Measurements from ENCODE around the gene POMC. TPM values are rescaled to one million over a fixed set of nuclear protein-coding genes. Genes with fewer than 3 reads are reported as not detected.

The POMC gene
- total and polyA plus RNA-seq, 9 donors = 2.4 to 6.8 (median 3.4) TPM

GRCh38 chr2:25125976-25126375 is 42.4 kb downstream of the POMC start:
- H3K9me3 ChIP-seq (replicated peaks; ENCODE audit: control insufficient read depth, low read depth, low read length) = no peaks in the 10 kb centered on the region
- peak; percentile 32 for DNase-seq
- no peak overlapping the region for H3K27ac ChIP-seq (ENCODE audit: low read length)
- WGBS (ENCODE audit: insufficient coverage) = 50% methylated on average over 3 of the region's 4 CpGs
- peaks cover 4% of the 10 kb centered on the region for H3K36me3 ChIP-seq (ENCODE audit: control insufficient read depth, insufficient read depth, low read length)
- no peak overlapping the region for H3K4me3 ChIP-seq (ENCODE audit: low read length)
- peaks cover 3% of the 10 kb centered on the region for H3K4me1 ChIP-seq (ENCODE audit: control insufficient read depth, insufficient read depth, low read length)
- peaks cover 2% of the 10 kb centered on the region for H3K27me3 ChIP-seq (ENCODE audit: control insufficient read depth, insufficient read depth, low read length)

DNA sequence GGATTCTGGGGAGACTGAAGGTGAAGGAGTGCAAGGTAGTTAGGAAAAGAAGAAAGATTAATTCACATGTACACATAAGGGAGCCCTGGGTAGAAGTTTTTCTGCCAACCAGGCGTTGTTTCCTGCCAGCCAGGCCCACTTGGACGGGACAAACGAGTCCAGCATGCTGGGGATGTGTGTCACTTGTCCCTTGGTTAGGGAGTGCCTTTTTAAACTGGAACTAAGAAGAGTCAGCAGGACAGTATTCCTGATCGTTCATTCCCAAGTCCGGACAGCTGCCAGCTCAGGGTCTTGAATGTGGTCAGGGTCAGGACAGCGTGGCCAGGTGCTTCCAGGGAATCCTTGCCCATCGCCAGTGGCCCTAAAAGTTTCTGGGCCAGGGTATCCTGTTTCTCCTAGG is 43.2 kb downstream of the POMC start:
- 86% methylated on average over 6 of the region's 7 CpGs for WGBS (ENCODE audit: insufficient coverage)
- H3K4me1 ChIP-seq (ENCODE audit: control insufficient read depth, insufficient read depth, low read length) = peaks cover 3% of the 10 kb centered on the region

DNA sequence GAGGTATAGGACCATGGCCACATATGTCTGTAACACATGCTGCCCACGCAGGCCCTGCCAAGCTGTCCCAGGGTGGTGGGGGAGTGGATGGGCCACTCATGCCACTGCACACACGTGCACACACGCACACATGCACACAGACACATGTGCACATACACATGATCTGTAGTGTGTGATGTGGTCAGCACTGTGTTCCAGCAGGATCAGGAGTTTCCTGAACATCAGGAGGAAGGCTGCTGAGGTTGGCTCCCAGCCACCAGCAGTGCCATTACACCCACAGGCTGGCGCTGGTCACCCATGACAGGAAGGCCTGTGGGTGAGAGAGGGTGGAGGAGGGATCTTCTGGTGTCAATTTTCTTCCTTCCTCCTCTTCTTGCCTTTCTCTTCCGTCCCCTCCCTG is 44.7 kb downstream of the POMC start:
- no CpG with 5 or more reads among the region's 5 CpGs for WGBS (ENCODE audit: insufficient coverage)
- H3K27ac ChIP-seq (ENCODE audit: low read length) = no peak overlapping the region
- H3K4me1 ChIP-seq (ENCODE audit: control insufficient read depth, insufficient read depth, low read length) = no peaks in the 10 kb centered on the region
- no peak for DNase-seq
- no peaks in the 10 kb centered on the region for H3K27me3 ChIP-seq (ENCODE audit: control insufficient read depth, insufficient read depth, low read length)
- peaks cover 4% of the 10 kb centered on the region for H3K36me3 ChIP-seq (ENCODE audit: control insufficient read depth, insufficient read depth, low read length)
- no peaks in the 10 kb centered on the region for H3K9me3 ChIP-seq (replicated peaks; ENCODE audit: control insufficient read depth, low read depth, low read length)
- H3K4me3 ChIP-seq (ENCODE audit: low read length) = no peak overlapping the region

More for the DNA sequence above, 43.2 kb downstream of the POMC start:
- DNase-seq = no peak
- Histone ChIP-seq H3K27ac (ENCODE audit: low read length) (no peak overlapping the region), H3K36me3 (ENCODE audit: control insufficient read depth, insufficient read depth, low read length) (peaks cover 4% of the 10 kb centered on the region), H3K4me3 (ENCODE audit: low read length) (no peak overlapping the region), H3K9me3 (replicated peaks; ENCODE audit: control insufficient read depth, low read depth, low read length) (no peaks in the 10 kb centered on the region), H3K27me3 (ENCODE audit: control insufficient read depth, insufficient read depth, low read length) (no peaks in the 10 kb centered on the region)

DNA sequence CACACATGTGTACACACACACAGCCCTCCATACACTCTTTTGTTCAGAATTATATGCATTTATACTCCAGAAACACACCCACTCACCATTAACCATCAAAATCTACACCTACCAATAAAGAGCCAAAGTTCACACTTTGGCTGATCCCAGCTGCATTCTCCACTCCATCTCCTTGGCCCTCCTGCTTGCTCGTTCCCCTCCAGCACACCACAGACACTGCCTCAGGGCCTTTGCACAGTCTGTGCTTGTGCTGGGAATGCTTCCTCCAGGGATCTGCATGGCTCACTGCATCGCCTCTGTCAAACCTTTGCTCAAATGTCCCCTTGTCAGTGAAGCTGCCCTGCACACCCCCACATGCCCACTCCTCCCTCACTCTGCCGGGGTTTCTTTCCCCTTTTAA is 46.0 kb downstream of the POMC start:
- Histone ChIP-seq H3K36me3 (ENCODE audit: control insufficient read depth, insufficient read depth, low read length) (peaks cover 4% of the 10 kb centered on the region), H3K27me3 (ENCODE audit: control insufficient read depth, insufficient read depth, low read length) (no peaks in the 10 kb centered on the region), H3K9me3 (replicated peaks; ENCODE audit: control insufficient read depth, low read depth, low read length) (no peaks in the 10 kb centered on the region), H3K4me1 (ENCODE audit: control insufficient read depth, insufficient read depth, low read length) (no peaks in the 10 kb centered on the region), H3K4me3 (ENCODE audit: low read length) (no peak overlapping the region), H3K27ac (ENCODE audit: low read length) (no peak overlapping the region)
- WGBS (ENCODE audit: insufficient coverage) = 92% methylated on average over 3 of the region's 3 CpGs
- no peak for DNase-seq

GRCh38 chr2:25119263-25119662 is 49.1 kb downstream of the POMC start:
- no peak overlapping the region for H3K27ac ChIP-seq (ENCODE audit: low read length)
- no peaks in the 10 kb centered on the region for H3K4me1 ChIP-seq (ENCODE audit: control insufficient read depth, insufficient read depth, low read length)
- H3K27me3 ChIP-seq (ENCODE audit: control insufficient read depth, insufficient read depth, low read length) = no peaks in the 10 kb centered on the region
- H3K36me3 ChIP-seq (ENCODE audit: control insufficient read depth, insufficient read depth, low read length) = peaks cover 4% of the 10 kb centered on the region
- no peaks in the 10 kb centered on the region for H3K9me3 ChIP-seq (replicated peaks; ENCODE audit: control insufficient read depth, low read depth, low read length)
- no peak for DNase-seq
- H3K4me3 ChIP-seq (ENCODE audit: low read length) = no peak overlapping the region
- WGBS (ENCODE audit: insufficient coverage) = 86% methylated on average over 8 of the region's 11 CpGs

DNA sequence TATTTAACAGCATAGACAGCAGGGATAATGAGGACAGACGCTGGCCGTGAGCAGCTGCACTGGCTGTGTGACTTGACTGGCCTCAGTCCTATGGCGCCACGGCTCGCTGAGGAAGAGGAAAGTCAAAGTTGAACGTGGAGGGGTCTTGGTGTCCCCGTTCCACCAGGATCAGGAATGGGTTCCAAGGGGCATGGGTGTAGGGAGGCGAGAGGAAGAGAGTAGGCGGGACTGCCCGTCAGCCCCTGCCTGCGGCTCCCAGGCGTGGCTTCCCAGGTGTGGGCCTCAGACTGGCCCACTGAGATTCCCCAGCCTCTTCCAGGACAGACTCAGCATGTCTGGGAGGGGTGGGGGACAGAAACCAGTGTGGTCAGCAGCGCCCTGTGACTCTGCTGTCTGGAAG is 51.4 kb downstream of the POMC start:
- Histone ChIP-seq H3K27ac (ENCODE audit: low read length) (no peak overlapping the region), H3K4me1 (ENCODE audit: control insufficient read depth, insufficient read depth, low read length) (no peaks in the 10 kb centered on the region), H3K9me3 (replicated peaks; ENCODE audit: control insufficient read depth, low read depth, low read length) (no peaks in the 10 kb centered on the region), H3K27me3 (ENCODE audit: control insufficient read depth, insufficient read depth, low read length) (no peaks in the 10 kb centered on the region), H3K4me3 (ENCODE audit: low read length) (no peak overlapping the region), H3K36me3 (ENCODE audit: control insufficient read depth, insufficient read depth, low read length) (no peaks in the 10 kb centered on the region)
- DNase-seq = no peak
- 86% methylated on average over 11 of the region's 13 CpGs for WGBS (ENCODE audit: insufficient coverage)

GRCh38 chr2:25115902-25116301 is 52.5 kb downstream of the POMC start:
- no peak overlapping the region for H3K4me3 ChIP-seq (ENCODE audit: low read length)
- no peaks in the 10 kb centered on the region for H3K36me3 ChIP-seq (ENCODE audit: control insufficient read depth, insufficient read depth, low read length)
- WGBS (ENCODE audit: insufficient coverage) = 50% methylated on average over 1 of the region's 4 CpGs
- no peak for DNase-seq
- no peaks in the 10 kb centered on the region for H3K27me3 ChIP-seq (ENCODE audit: control insufficient read depth, insufficient read depth, low read length)
- H3K9me3 ChIP-seq (replicated peaks; ENCODE audit: control insufficient read depth, low read depth, low read length) = no peaks in the 10 kb centered on the region
- H3K27ac ChIP-seq (ENCODE audit: low read length) = no peak overlapping the region
- no peaks in the 10 kb centered on the region for H3K4me1 ChIP-seq (ENCODE audit: control insufficient read depth, insufficient read depth, low read length)

DNA sequence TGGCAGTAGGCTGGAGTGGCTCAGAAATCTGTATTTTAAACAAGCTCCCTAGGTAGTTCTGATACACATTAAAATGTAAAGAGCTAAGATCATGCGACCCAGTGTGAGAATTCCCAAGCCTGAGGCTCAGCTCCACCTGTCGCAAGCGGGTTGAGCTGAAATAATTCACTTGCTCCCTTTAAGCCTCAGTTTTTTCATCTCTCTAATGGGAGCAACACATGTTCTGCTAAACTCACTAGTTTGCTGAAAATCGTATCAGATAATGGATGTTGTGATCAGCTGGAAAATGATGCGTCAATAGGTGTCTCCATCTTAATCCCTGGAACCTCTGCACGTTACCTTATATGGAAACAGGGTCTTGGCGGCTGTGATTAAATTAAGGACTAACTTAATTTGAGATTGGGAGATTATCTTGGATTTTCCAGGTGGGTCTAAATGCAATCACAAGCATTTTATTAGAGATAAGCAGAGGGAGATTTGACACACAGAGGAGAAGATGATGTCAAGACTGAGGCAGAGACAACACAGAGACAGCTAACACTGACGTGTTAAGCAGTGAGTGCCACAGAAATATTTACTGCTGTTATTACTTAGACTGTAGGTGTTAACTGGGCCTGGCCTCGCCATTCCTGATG is 53.0 kb downstream of the POMC start:
- Histone ChIP-seq H3K27me3 (ENCODE audit: control insufficient read depth, insufficient read depth, low read length) (no peaks in the 10 kb centered on the region), H3K4me1 (ENCODE audit: control insufficient read depth, insufficient read depth, low read length) (no peaks in the 10 kb centered on the region), H3K4me3 (ENCODE audit: low read length) (no peak overlapping the region), H3K27ac (ENCODE audit: low read length) (no peak overlapping the region), H3K9me3 (replicated peaks; ENCODE audit: control insufficient read depth, low read depth, low read length) (no peaks in the 10 kb centered on the region), H3K36me3 (ENCODE audit: control insufficient read depth, insufficient read depth, low read length) (no peaks in the 10 kb centered on the region)
- WGBS (ENCODE audit: insufficient coverage) = 84% methylated on average over 4 of the region's 9 CpGs
- DNase-seq = no peak

GRCh38 chr2:25112113-25112512 is 56.3 kb downstream of the POMC start:
- Histone ChIP-seq H3K27me3 (ENCODE audit: control insufficient read depth, insufficient read depth, low read length) (no peaks in the 10 kb centered on the region), H3K27ac (ENCODE audit: low read length) (no peak overlapping the region), H3K4me3 (ENCODE audit: low read length) (no peak overlapping the region), H3K9me3 (replicated peaks; ENCODE audit: control insufficient read depth, low read depth, low read length) (no peaks in the 10 kb centered on the region), H3K4me1 (ENCODE audit: control insufficient read depth, insufficient read depth, low read length) (no peaks in the 10 kb centered on the region), H3K36me3 (ENCODE audit: control insufficient read depth, insufficient read depth, low read length) (no peaks in the 10 kb centered on the region)
- DNase-seq = no peak
- 83% methylated on average over 3 of the region's 3 CpGs for WGBS (ENCODE audit: insufficient coverage)

Data from muscle of leg (tissue), 11 donors.